ENCODE data around the gene PCCA.
"Not testable (repeated sequence)": the region's sequence is repeated elsewhere in the genome, so short reads cannot be mapped to it uniquely, and the experiment has no call there.

Gene PCCA

DNA sequence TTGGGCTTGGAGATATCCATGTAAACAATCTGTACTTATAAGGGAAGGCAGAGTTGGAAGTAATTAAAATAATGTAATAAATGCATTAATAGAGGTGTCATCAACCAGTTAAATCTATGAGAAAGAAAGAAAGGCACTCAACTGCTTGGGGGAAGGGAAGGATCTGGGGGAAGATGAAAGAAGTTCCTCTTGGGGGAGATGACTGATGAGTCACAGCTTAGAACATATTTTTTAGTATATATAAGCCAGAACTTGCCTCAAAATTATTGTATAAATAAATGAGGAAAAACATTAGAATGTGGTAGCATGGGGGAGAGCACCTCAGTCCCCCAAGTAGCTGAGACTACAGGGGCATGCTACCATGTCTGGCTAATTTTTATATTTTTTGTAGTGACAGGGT lies 293.9 kb downstream of the PCCA start:
- DNase-seq (ENCODE audit: insufficient read length) (no peak), FAIRE-seq (no peak)
- no peak for TF ChIP-seq POLR2A (IDR thresholded peaks at IDR 0.05; ENCODE audit: low read depth, low read length)

DNA sequence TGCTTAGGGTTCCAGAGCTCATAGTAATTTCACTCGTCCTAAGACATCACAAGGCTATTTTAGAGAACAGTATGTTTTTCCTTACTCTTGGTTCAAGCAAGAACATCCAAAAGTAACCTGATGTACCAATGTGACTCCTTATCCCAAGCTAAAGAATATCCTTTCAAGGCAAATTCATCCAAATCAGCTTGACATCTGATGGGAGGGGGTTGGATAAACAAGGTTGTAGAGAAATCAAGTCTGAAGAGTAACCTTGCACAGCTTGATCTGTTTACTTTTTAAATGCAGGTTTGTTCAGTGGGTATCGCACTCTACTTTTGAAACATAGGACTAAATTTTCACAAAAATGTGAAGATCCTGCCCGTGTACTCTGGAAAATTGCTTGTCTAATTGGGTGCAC lies 298.5 kb downstream of the PCCA start:
- DNase-seq (ENCODE audit: insufficient read length) (no peak), FAIRE-seq (no peak)
- no peak for TF ChIP-seq POLR2A (IDR thresholded peaks at IDR 0.05; ENCODE audit: low read depth, low read length)
- no peak for TF ChIP-seq POLR2AphosphoS5 (IDR thresholded peaks at IDR 0.05; ENCODE audit: low read depth, low read length)

DNA sequence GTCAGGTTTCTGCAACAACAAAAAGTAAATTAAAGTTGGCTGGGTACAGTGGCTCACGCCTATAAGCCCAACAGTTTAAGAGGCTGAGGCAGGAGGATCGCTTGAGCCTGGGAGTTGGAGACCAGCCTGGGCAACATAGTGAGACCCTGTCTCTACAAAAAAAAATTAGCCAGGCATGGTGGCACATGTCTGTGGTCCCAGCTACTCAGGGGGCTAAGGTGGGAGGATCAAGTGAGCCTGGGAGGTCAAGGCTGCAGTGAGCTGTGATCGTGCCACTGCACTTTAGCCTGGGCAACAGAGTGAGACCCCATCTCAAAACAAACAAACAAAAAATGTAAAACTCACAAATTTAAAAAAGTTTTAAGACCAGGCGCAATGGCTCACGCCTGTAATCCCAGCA lies 299.3 kb downstream of the PCCA start:
- DNase-seq (ENCODE audit: insufficient read length); FAIRE-seq: not testable (repeated sequence)

DNA sequence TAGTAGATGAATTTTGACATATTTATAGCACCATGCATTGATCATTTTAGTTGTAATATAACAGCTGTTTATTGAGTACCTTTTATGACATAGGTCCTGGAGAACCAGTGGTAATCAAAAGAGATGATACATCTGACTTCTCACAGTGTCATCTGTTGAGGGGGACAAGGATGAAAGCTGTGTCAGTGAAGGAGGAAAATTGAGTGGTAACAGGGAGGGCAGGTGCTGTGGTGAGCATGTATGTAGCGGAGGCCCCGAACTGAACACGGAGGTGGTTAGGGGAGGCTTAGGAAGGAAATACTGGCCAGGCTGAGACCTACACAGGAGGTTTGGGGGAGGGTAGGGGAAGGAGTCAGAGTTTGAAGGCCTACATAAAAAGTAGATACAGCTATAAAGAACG lies 300.0 kb downstream of the PCCA start:
- FAIRE-seq (no peak), DNase-seq (ENCODE audit: insufficient read length) (no peak)
- TF ChIP-seq TAF1 (IDR thresholded peaks at IDR 0.05; ENCODE audit: borderline replicate concordance, low read depth, low read length) (no peak), POLR2A (IDR thresholded peaks at IDR 0.05; ENCODE audit: low read depth, low read length) (no peak), POLR2AphosphoS5 (IDR thresholded peaks at IDR 0.05; ENCODE audit: low read depth, low read length) (no peak)

DNA sequence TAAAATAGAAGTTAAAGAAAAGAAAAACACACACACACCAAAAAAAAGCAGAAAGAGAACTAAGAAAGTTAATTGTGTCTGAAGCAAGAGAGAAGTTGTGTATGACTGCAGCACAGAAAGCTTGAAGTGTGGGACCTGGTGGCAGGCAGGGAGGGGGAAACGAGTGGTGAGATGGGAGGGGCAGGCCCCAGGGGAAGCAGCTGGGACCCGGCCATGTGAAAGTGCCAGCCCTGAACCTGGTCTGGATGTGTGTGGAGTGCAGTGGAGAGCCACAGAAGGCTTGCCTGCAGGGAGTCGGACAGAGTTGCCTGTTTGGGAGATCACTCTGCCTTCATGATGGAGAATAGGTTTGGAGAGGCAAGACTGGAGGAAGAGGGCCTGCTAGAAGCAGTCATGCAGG lies 300.7 kb downstream of the PCCA start:
- FAIRE-seq (no peak), DNase-seq (ENCODE audit: insufficient read length) (no peak)
- TF ChIP-seq POLR2AphosphoS5 (IDR thresholded peaks at IDR 0.05; ENCODE audit: low read depth, low read length): no peak
- TF ChIP-seq TAF1 (IDR thresholded peaks at IDR 0.05; ENCODE audit: borderline replicate concordance, low read depth, low read length): no peak
- no peak for TF ChIP-seq POLR2A (IDR thresholded peaks at IDR 0.05; ENCODE audit: low read depth, low read length)

DNA sequence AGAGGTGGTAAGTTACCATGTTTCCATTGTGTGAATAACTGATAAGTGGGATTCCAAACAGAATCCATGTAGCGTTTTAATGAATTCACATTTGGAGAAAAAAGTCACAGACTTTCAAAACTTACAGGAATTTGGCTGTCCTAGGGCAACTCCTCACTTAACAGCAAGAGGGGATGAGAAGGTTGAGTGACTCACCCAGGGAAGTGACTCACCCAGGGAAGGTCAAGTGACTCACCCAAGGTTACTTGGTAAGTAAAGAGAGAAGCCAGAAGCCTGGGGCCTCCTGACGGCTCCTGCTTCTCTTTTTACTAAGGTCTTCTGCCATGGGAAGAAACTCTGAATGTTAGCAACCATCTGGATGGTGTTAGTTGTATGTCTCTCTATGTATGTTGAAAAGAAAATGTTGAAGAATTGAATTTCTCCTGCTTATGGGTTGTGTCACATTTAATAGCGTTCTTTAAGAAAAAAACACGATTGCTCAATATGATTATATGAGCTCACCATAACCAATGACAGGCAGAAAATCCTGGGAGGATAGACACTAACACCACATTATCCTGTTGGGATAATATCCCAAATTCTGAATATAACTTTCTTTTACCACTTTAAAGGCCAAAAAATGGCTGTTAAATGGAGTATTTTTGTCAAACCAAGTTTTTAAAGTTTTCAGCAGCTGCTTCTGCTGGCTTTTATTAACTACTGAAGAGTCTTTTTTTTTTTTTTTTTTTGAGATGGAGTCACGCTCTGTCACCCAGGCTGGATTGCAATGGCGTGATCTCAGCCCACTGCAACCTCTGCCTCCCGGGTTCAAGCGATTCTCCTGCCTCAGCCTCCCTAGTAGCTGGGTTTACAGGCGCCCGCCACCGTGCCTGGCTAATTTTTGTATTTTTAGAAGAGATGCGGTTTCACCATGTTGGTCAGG lies 304.1 kb downstream of the PCCA start:
- FAIRE-seq (no peak), DNase-seq (ENCODE audit: insufficient read length) (no peak)
- TF ChIP-seq TAF1 (IDR thresholded peaks at IDR 0.05; ENCODE audit: borderline replicate concordance, low read depth, low read length): no peak
- no peak for TF ChIP-seq POLR2AphosphoS5 (IDR thresholded peaks at IDR 0.05; ENCODE audit: low read depth, low read length)
- no peak for TF ChIP-seq POLR2A (IDR thresholded peaks at IDR 0.05; ENCODE audit: low read depth, low read length)

DNA sequence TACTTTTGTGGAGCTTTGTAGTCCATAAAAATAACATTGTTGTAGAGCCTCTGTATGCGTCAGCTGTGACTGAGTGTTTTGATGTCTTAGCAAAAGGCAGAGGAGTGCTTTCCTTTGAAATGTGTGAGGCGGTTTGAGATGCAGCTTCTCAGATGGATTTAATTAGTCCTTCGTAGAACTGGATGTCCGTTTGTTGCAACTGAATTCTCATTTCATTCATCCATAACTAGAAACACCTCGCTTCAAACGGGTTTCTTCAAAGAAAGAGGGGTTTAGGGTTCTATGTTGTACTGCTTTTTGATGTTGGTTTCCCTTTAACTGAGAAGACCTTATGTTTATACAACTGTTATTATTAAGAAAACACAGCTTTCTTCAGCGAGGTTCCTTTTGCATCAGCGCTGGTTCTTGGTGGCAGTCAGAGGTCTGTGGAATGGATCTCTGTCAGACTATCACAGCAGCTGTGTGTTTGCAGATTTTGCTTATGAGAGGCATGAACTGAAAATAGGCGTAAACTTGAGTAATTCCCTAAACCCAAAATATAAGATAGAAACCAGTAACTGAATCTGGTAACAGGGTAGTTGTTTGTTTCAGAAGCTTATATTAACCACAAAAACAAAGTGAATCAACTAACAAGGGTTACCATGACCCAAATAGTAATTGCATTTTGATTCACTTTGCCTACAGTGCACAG lies 305.3 kb downstream of the PCCA start:
- FAIRE-seq (peak; percentile 50), DNase-seq (ENCODE audit: insufficient read length) (no peak)
- TF ChIP-seq TAF1 (IDR thresholded peaks at IDR 0.05; ENCODE audit: borderline replicate concordance, low read depth, low read length): no peak
- no peak for TF ChIP-seq POLR2A (IDR thresholded peaks at IDR 0.05; ENCODE audit: low read depth, low read length)
- TF ChIP-seq POLR2AphosphoS5 (IDR thresholded peaks at IDR 0.05; ENCODE audit: low read depth, low read length): no peak

DNA sequence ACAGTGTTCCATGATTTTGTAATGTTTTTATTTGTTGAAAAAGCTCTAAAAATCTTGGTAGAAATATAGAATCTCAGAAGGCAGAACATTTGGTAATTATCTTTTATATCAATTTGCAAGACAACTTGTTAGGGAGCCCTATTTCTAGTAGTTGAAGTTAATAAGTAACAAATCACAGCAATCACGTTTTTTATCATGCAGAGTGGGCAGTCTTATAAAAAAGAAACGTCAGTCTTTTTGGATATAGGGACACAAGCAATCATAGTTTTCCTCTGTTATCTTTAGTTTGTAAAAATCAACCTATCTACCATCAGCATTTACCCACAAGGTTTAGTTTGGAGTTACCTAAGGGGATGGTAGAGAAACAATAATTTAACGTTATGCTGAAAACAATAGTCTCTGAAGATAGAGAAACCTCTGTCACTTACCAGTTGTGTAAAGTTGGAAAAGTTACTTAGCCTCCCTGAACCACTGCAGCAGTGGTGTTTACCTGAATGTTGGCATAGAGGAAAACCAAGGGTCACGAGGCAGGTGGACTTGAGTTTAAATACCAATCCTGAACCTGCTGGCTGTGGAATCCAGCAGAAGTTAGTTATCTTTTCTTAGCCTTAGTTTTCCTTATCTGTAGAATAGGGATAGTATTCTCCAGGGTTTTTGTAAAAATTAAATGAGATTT lies 306.9 kb downstream of the PCCA start:
- TF ChIP-seq POLR2A (IDR thresholded peaks at IDR 0.05; ENCODE audit: low read depth, low read length): no peak
- TF ChIP-seq TAF1 (IDR thresholded peaks at IDR 0.05; ENCODE audit: borderline replicate concordance, low read depth, low read length): no peak
- no peak for TF ChIP-seq POLR2AphosphoS5 (IDR thresholded peaks at IDR 0.05; ENCODE audit: low read depth, low read length)
- FAIRE-seq (no peak), DNase-seq (ENCODE audit: insufficient read length) (no peak)

DNA sequence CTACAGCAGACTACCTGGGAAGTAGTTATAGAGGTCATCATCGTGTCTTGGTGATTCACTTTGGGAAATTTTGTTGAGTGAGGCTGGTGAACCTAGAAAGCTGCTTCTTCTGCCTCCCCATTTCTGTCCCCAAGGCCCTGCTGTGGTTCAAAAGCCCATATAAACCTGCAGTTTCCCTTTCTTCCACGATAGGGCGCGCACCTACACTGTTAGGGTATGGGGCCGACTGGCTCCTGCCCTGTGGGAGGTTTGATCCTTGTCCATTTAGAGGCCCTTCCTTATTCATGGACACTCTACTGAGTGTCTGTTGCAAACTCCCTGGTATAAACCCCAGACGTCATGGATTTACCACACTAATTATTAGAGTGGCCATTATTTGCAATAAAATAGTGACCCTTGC lies 307.9 kb downstream of the PCCA start:
- TF ChIP-seq TAF1 (IDR thresholded peaks at IDR 0.05; ENCODE audit: borderline replicate concordance, low read depth, low read length): no peak
- TF ChIP-seq POLR2AphosphoS5 (IDR thresholded peaks at IDR 0.05; ENCODE audit: low read depth, low read length): no peak
- no peak for TF ChIP-seq POLR2A (IDR thresholded peaks at IDR 0.05; ENCODE audit: low read depth, low read length)
- FAIRE-seq: no peak
- no peak for DNase-seq (ENCODE audit: insufficient read length)

DNA sequence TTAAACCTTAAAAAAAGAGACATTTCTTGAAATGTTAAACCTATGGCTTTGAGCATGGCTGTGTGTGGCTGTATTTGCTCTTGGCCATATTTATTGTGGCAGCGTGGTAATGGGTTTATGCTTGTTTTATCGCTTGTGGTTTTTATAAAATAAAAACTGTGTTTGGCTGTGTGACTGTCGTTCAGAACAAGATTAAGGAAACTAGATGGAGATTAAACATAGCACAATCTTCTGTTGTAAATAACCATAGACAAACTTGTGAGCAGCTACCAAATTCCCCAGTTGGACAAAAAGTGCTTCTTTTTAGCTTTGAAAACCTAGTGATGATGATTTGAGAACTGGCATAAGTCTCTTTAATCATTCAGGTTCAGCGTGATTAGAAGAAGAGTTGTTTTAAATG lies 308.7 kb downstream of the PCCA start:
- no peak for TF ChIP-seq TAF1 (IDR thresholded peaks at IDR 0.05; ENCODE audit: borderline replicate concordance, low read depth, low read length)
- TF ChIP-seq POLR2A (IDR thresholded peaks at IDR 0.05; ENCODE audit: low read depth, low read length): no peak
- TF ChIP-seq POLR2AphosphoS5 (IDR thresholded peaks at IDR 0.05; ENCODE audit: low read depth, low read length): no peak
- DNase-seq (ENCODE audit: insufficient read length) (no peak), FAIRE-seq (no peak)

DNA sequence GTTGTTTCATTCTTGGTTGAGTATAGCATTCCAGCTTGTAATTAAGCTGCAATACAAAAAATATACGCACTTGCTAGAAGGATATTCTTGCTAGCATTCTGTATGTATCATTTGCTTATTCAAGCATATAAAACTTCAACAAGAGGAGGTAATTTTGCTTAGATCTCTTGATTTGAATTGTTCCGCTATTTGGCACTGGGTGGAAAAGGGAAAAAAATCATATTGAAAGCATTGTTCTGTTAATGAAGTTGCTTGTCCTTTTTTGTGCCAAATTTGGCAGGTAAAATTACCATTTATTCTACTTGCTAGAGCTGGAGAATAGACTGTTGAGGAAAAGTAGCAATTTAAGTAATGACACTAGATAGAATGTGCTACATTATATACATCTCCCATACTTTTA lies 309.5 kb downstream of the PCCA start:
- TF ChIP-seq POLR2AphosphoS5 (IDR thresholded peaks at IDR 0.05; ENCODE audit: low read depth, low read length) (no peak), TAF1 (IDR thresholded peaks at IDR 0.05; ENCODE audit: borderline replicate concordance, low read depth, low read length) (no peak), POLR2A (IDR thresholded peaks at IDR 0.05; ENCODE audit: low read depth, low read length) (no peak)
- FAIRE-seq: no peak
- DNase-seq (ENCODE audit: insufficient read length): no peak

DNA sequence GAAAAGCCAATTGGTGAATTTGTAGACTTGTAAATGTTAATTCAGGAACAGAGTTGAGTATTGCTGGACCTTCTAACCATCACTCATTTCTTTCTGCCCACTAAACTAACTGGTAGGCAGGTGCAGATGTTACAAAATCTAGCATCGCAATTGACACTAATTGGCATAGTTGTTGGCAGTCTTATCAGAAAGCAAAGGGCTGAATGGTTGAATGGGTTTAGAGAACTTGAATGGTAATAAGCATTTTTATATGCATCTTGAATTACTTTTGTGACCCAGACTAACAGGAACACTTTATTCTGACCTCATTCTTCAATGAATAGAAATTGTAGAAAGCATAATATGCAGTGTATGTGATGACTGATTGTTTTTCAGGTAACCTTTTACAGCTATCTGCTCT lies 310.6 kb downstream of the PCCA start:
- FAIRE-seq: no peak
- no peak for TF ChIP-seq POLR2A (IDR thresholded peaks at IDR 0.05; ENCODE audit: low read depth, low read length)
- DNase-seq (ENCODE audit: insufficient read length): no peak

All from GM12892 (cell line).